KG1 (cell line): ENCODE measurements around the gene EID2B.

ENCODE experiments used
- DNase-seq: peaks from one replicate; lab custom pipeline; 2025; lab: John Stamatoyannopoulos, UW

Gene EID2B

DNA sequence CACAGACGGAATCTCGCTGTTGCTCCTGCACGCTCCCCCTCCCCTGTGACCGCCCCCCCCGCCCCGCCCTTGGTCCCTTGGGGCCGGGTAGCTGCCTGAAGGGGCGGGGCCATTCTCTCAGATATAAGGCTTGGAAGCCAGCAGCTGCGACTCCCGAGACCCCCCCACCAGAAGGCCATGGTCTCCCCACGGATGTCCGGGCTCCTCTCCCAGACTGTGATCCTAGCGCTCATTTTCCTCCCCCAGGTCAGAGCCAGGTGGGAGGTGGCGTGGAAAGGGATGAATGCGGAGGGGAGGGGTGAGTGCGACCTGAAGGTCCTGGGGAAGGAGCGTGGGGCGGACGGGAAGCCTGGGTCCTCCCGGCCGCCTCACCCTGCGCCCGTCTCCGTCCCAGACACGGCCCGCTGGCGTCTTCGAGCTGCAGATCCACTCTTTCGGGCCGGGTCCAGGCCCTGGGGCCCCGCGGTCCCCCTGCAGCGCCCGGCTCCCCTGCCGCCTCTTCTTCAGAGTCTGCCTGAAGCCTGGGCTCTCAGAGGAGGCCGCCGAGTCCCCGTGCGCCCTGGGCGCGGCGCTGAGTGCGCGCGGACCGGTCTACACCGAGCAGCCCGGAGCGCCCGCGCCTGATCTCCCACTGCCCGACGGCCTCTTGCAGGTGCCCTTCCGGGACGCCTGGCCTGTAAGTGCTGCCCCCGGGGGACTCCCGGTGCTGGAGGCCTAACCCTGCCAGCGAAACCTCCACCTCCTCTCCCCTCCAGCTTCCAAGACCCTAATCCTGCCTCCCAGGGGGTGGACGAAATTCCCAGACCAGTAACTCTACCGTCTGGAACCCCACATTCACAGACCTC, 33.6 kb downstream of the EID2B start, which contains the start of gene DLL3:
Gene DLL3 (plus strand): TSS at position 150 of the 845 bp plus-strand sequence. CDS start 28 bp downstream, at position 178.
- no peak for DNase-seq

GRCh38 chr19:39497996-39498797, 34.5 kb downstream of the EID2B start:
- no peak for DNase-seq

DNA sequence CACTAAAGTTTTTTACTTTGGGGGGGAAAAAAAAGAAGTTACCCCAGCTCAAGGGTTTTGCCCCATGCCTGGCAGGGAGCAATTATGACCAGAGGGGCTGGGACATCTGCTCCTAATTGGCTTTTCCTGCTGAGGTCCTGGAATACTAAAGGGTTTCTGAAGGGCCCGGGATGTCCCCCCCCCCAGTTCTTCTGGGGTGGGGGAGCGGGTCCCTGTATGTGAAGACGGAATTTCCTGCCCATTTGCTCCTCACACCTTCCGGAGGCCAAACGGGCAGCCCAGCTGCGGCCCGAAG, 35.0 kb downstream of the EID2B start:
- no peak for DNase-seq

GRCh38 chr19:39496063-39496462, 36.6 kb downstream of the EID2B start:
- no peak for DNase-seq

DNA sequence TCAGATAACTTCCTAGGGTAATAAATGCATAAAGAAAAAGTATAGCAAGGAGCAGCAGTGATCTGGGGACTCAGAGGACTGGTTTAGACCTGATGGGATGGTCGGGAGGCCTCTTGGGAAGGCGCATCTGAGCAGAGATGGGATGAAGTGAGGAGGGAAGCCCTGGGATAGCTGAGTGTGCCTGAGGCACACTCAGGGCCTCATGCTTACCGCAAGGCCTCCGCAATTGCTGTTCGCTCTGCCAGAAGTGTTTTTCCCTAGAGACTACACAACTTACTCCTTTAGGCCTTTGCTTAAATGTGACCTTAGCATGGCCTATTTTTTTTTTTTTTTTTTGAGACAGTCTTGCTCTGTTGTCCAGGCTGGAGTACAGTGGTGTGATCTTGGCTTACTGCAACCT, 38.0 kb downstream of the EID2B start:
- no peak for DNase-seq

DNA sequence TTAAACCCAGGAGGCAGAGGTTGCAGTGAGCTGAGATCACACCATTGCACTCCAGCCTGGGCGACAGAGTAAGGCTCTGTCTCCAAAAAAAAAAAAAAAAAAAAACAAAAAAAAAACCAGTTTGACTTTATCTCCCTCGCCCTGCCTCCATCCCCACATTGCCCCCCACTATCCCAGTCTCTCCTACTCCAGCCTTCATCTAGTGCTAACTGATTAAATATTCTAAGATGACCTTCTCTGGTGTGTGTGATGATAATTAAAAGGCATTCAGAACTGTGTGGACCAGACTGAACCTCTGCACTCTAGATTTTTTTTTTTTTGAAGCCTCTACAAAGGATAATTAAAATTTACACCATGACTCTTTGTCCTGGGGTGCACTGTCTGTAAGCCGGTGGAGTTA, 39.9 kb downstream of the EID2B start:
- no peak for DNase-seq

DNA sequence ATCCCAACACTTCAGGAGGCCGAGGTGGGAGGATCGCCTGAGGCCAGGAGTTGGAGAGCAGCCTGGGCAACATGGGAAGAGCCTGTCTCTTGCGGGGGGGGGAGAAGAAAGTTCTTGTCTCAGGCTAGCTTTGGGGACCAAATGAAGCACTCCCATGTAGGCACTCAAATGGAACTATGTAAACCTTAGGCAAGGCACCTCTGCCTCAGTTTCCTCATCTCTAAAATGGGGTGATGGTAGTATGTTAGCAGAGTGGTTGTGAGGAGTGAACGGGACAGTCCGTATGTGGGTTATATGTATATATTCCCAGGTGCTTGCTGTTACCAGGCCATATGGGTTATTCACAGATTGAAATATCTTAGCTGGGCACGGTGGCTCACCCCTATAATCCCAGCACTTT, 40.4 kb downstream of the EID2B start:
- no peak for DNase-seq

GRCh38 chr19:39489756-39490155, 42.9 kb downstream of the EID2B start:
- DNase-seq = no peak

DNA sequence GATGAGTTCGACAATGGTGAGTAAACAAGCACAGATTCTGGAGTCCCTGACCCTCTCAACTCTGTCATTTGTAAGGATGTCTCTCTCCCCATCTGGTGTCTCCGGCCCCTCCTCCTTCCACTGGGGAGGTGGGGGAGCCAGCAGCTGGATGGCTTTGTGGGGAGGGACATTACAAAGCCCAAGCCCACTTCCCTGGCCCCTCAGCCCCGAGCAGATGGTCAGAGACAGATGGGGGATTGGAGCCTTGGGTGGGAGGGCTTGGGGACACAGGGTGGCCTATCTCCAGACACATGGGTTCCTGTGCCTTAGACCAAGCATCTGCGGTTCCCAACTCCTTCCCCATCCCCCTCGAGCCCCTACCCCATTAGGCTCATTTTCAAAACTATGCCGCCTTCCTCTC, 49.5 kb downstream of the EID2B start:
- DNase-seq = no peak

DNA sequence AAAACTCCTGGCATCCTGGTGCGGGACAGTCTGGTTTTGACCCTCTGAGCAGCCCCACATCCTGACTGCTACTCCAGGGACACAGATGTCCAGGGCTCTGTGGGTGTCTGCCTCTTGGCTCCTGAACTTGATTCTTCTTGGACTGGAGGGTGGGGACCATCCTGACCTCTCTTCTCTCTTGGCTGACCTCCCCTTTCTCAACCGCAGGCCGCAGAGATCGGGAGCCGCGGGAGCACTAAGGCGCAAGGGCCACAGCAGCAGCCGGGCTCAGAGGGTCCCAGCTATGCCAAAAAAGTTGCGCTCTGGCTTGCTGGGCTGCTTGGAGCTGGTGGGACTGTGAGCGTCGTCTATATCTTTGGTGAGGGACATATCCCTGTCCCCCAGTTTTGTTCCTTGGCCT, 51.0 kb downstream of the EID2B start:
- no peak for DNase-seq

- DNase-seq = no peak
Observed at GRCh38 chr19:39481229-39481545, 51.5 kb downstream of the EID2B start.
